Heart left ventricle (tissue), 16 donors: ENCODE data around the gene ZCCHC2. TPM values are rescaled to one million over a fixed set of nuclear protein-coding genes. Genes with fewer than 3 reads are reported as not detected.

Experiments used
- ATAC-seq, 4 donors: fragments of 200-7000 bp; cut with Tn5 transposase; one replicate each; pipeline ENCODE4 v1.9.1; 2020 to 2022; ENCODE audit warnings: moderate library complexity in 4 of 4, mild to moderate bottlenecking in 3 of 4, moderate number of reproducible peaks in 1 of 4
- DNase-seq, 5 donors: peaks; one replicate each; pipeline ENCODE4 v3.0.0-alpha.2; 2020
- H3K27ac ChIP-seq, 12 donors: fragments of 200-600 bp; sonication (generic) in 4 of 12; one replicate each; pipeline versions ENCODE4 v1.5.0 to v1.8.0; 2016 to 2022; ENCODE audit warnings: mild to moderate bottlenecking in 2 of 12
- H3K27me3 ChIP-seq, 9 donors: fragments of 200-600 bp; sonication (generic) in 2 of 9; one replicate each; pipeline versions ENCODE4 v1.5.1 to v1.8.0; 2016 to 2022; ENCODE audit warnings: mild to moderate bottlenecking in 3 of 9
- H3K36me3 ChIP-seq, 9 donors: fragments of 200-600 bp; sonication (generic) in 2 of 9; one replicate each; pipeline versions ENCODE4 v1.5.0 to v1.8.0; 2018 to 2022; ENCODE audit warnings: mild to moderate bottlenecking in 2 of 9
- H3K4me1 ChIP-seq, 12 donors: fragments of 200-600 bp; sonication (generic) in 4 of 12; one replicate each; pipeline versions ENCODE4 v1.5.0 to v1.8.0; 2016 to 2022; ENCODE audit warnings: mild to moderate bottlenecking in 3 of 12
- H3K4me3 ChIP-seq, 12 donors: fragments of 200-600 bp; sonication (generic) in 4 of 12; one replicate each; pipeline versions ENCODE4 v1.5.0 to v1.8.0; 2017 to 2022; ENCODE audit warnings: mild to moderate bottlenecking in 9 of 12, moderate library complexity in 4 of 12
- H3K9me3 ChIP-seq, 12 donors: fragments of 200-600 bp; sonication (generic) in 4 of 12; one replicate each; pipeline versions ENCODE4 v1.5.0 to v1.8.0; 2016 to 2022; ENCODE audit warnings: mild to moderate bottlenecking in 1 of 12
- CTCF ChIP-seq, 12 donors: fragments of 200-600 bp; sonication (generic) in 4 of 12; IDR thresholded peaks; one replicate each; pipeline versions ENCODE4 v1.5.0 to v1.8.0; 2018 to 2022; ENCODE audit warnings: antibody characterized with exemption in 12 of 12, mild to moderate bottlenecking in 5 of 12
- POLR2A ChIP-seq, 2 donors: fragments of 450-650 bp; IDR thresholded peaks; one replicate each; pipeline ENCODE4 v1.6.1; 2017; ENCODE audit warnings: antibody characterized with exemption in 2 of 2, mild to moderate bottlenecking in 2 of 2, moderate library complexity in 2 of 2
- WGBS, 4 donors: extraction: QIAGEN DNeasy Blood & Tissue Kit in 2 of 4; methylation state at CpG; one replicate each; pipeline versions ENCODE4 v1.1.5 to v1.1.7; 2013 to 2018; 5-methylcytosine and 5-hydroxymethylcytosine counted together
- intact Hi-C, 10 donors: fragments of 100-400 bp; cut with DNase I; formaldehyde crosslinking; loops; one replicate each; pipeline versions ENCODE4 v1.11.1 to v1.14.2; 2022
- polyA plus RNA-seq, 2 donors: library from polyadenylated mRNA; stranded (reverse); fragments of 200-250 nt; gene quantifications; one replicate each; pipeline ENCODE4 v1.2.3, GENCODE V29; 2013
- total RNA-seq, 9 donors: library from RNA; depleted of rRNA in 2 of 9; stranded (reverse); fragments of >200 nt in 2 of 9; fragmentation: NEBNext Ultra II Directional in 3 of 9; extraction: Animal tissue kit (Norgen Biotek cat#: 25700) in 3 of 9; gene quantifications; one replicate each; pipeline versions ENCODE4 v1.1.0 to v1.2.4, GENCODE V29; 2016 to 2023
- donor health status: ischemic (EF 13 %, LVEDD 7.1; RV severe dilation, severe dysfunction).
- donor health status: healthy with polysubstance abuse.
- donor health status: DM: no; HTN: yes; CAD: no.
- donor health status: DM: no; HTN: no; CAD: no.
- donor health status: ischemic (EF 25% LVEDD 6.9; RV normal size, moderate dysfunction).
- donor health status: ischemic (EF 25% LVEDD 5.7; RV mildly dilated, moderate dysfunction).
- donor health status: healthy.
- donor health status: DM: yes; HTN: yes; CAD: no.
- donor health status: ischemic (EF 35%, LVEDD 5.7; RV mildly dilated, moderate dysfunction).
- donor health status: nonischemic (EF 11% LVEDD 7.7; RV severe dilation, severe dysfunction).
- donor health status: DM: yes; HTN: yes; CAD: no.
- donor health status: PGD.
- donor health status: ischemic (EF 29% LVEDD 5.4; RV normal size, mild dysfunction).
- donor health status: nonischemic (EF 23%, LVEDD 6.1; RV moderate dilation, normal function).

The ZCCHC2 gene
- total and polyA plus RNA-seq, 11 donors, result 5.6 to 27.5 (median 18.6) TPM

GRCh38 chr18:62569081-62569655 lies 46.3 kb downstream of the ZCCHC2 start:
- no peak for TF ChIP-seq POLR2A (IDR thresholded peaks at IDR 0.05)
- TF ChIP-seq CTCF (IDR thresholded peaks at IDR 0.05), result no peak
- DNase-seq (no peak), ATAC-seq (no peak)
- Histone ChIP-seq H3K27ac (no peak overlapping the region), H3K4me1 (no peaks in the 10 kb centered on the region), H3K4me3 (no peak overlapping the region), H3K9me3 (no peaks in the 10 kb centered on the region), H3K27me3 (no peaks in the 10 kb centered on the region), H3K36me3 (peaks cover 0 to 100% (median 89%) of the 10 kb centered on the region in 9 donors)
- 75 to 81% (median 78%) methylated on average over 4 of the region's 4 CpGs for WGBS, 4 donors
- intact Hi-C loops, result loop anchor here in 3 of 10 donors (5.0 kb wide), 2 partner anchors 47 to 142 kb away; partner anchors contain the start of gene ZCCHC2 (in 1 of the 3)

DNA sequence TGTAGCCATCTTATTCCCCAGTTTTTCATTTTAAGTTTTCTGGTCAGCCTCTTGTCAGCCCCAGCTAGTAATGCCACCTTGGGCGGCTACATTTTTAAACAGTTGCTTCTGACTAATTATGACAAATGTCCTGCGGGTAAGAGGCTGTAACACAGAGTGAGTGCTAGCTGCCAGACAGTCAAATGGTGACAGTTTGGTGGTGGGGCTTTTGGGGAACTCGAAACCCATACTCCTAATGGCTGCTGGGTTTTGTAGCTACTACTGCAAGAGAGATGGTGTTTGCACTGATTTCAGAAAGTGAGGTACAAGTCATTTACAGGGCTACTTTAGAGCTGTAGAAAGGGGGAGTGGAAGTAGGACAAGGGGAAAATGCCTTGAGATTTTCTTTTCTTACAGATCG lies 48.2 kb downstream of the ZCCHC2 start:
- Histone ChIP-seq H3K4me3 (no peak overlapping the region), H3K27me3 (no peaks in the 10 kb centered on the region), H3K4me1 (peaks cover 0 to under 1% (median 0%) of the 10 kb centered on the region in 12 donors), H3K27ac (no peak overlapping the region), H3K36me3 (peaks cover 0 to 100% (median 87%) of the 10 kb centered on the region in 9 donors), H3K9me3 (no peaks in the 10 kb centered on the region)
- intact Hi-C loops, result no loop called here
- WGBS, 4 donors, result 72 to 99% (median 73%) methylated on average over 4 of the region's 4 CpGs
- no peak for ATAC-seq
- TF ChIP-seq POLR2A (IDR thresholded peaks at IDR 0.05), result no peak
- no peak for TF ChIP-seq CTCF (IDR thresholded peaks at IDR 0.05)
- DNase-seq, result no peak

DNA sequence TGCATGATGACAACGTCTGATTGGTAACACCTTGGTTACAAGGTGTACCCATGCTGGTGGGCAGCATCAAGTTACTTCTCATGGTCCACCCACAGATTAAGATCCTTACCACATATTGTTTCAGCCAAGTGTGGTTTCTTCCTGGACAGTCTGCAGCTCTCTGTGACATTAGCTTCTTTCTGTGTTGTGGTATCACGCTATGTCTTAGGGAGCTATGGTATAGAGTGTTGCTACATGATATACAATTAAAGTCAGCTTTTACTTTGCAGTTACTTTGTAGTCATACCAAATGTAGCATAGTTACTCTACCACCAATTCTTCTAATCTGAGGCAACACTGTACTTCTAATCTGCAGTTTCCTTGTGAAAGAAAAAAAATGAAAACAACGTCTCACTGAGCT lies 48.8 kb downstream of the ZCCHC2 start:
- no peak for TF ChIP-seq CTCF (IDR thresholded peaks at IDR 0.05)
- TF ChIP-seq POLR2A (IDR thresholded peaks at IDR 0.05), result no peak
- Histone ChIP-seq H3K4me1 (peaks cover 0 to 6% (median 0%) of the 10 kb centered on the region in 12 donors), H3K9me3 (no peaks in the 10 kb centered on the region), H3K27me3 (no peaks in the 10 kb centered on the region), H3K27ac (no peak overlapping the region), H3K4me3 (no peak overlapping the region), H3K36me3 (peaks cover 0 to 100% (median 87%) of the 10 kb centered on the region in 9 donors)
- intact Hi-C loops, result no loop called here
- 90 to 93% (median 91%) methylated on average over 3 of the region's 3 CpGs for WGBS, 4 donors
- no peak for ATAC-seq
- DNase-seq, result no peak

DNA sequence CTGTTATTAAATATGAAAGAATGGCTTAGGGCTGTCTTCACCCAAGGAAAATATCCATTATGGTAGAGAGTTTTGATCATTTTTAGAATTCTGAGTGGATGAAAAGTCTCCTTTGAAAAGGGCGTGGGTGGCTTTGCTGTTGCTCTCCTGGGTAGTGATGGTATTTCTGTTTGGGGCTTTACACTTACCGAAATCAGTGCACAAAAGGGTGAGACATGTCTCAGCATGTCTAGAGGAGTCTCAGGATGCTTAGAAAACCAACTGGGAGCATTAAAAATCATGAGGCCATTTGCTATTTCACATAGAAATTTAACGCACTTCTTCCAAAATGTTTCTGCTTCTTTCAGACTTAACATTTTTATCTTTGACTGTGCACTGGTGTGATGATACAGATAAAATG lies 49.6 kb downstream of the ZCCHC2 start:
- H3K36me3 ChIP-seq, result peaks cover 0 to 100% (median 84%) of the 10 kb centered on the region in 9 donors
- no peak overlapping the region for H3K4me3 ChIP-seq
- no peak for ATAC-seq
- no peaks in the 10 kb centered on the region for H3K9me3 ChIP-seq
- no peak for TF ChIP-seq POLR2A (IDR thresholded peaks at IDR 0.05)
- no peak for TF ChIP-seq CTCF (IDR thresholded peaks at IDR 0.05)
- no peak overlapping the region for H3K27ac ChIP-seq
- WGBS, 4 donors, result 95 to 98% (median 97%) methylated on average over 3 of the region's 3 CpGs
- intact Hi-C loops, result no loop called here
- no peaks in the 10 kb centered on the region for H3K27me3 ChIP-seq
- H3K4me1 ChIP-seq, result peaks cover 0 to 6% (median 0%) of the 10 kb centered on the region in 12 donors
- DNase-seq, result no peak
